HG03280 (cell line): ENCODE measurements around the gene SPDEF.

Source experiments
- ATAC-seq: cut with Tn5 transposase; IDR thresholded peaks from one replicate; pipeline ENCODE4 v1.9.1; 2021; ENCODE audit warnings: mild to moderate bottlenecking, moderate library complexity; ENCODE audit not compliant: unreplicated experiment

Gene SPDEF

DNA sequence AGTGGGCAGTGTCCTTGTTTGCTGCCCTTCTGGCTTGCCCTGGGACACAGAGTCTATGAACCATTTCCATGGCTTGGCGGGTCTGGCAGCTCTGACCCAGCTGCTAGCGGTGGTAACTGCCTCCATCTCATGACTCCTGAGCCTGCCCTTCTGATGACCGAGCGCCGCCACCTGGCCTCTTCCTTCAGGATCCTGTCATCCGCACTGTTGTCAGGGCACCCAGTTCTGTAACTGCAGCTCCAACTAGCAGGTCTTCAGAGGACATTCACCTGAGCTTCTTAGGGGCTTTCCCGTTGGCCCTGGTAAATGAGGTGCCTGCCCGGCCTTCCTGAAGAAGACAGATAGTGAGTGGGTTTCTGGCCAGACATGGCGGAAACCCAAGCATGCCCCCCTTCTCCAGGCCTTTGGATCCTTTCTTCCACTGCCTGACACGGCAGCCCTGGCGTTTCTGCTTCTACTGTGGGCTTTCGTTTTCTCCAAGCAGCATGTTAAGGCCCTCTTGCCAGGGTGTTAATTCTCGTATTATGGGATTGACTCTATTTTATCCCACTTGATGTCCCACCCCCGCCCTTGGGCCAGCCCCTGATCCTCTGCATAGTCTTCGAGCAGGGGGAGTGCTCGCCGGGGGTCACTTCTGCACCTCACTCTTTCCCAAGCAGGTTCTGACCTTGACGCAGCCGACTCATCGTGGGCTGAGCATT, 65.6 kb downstream of the SPDEF start:
- ATAC-seq: no peak

DNA sequence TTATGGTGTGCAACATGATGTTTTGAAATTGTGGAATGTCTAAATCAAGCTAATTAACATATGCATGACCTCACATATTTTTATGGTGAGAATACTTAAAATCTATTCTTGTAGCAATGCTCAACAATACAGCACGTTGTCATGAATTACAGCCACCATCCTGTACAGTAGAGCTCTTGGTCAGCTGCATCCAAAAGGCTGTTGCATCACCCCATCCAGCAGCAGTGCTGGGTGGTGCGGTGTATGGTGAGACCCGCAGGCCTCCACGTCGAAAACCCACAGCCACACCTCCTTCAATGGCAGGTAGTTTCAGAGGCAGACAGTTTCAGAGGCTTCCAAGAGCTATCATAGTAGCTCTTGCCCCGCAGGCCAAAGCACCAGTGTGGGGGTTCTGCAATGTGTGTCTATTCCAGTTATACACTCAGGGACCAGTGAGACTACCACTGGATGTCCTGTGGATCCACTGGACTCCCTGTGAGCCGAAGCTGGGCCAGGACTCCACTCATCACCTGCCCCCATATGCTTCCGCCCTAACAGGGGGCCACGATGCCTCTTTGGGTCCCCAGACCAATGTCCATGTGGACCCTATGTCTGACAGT, 66.8 kb downstream of the SPDEF start:
- no peak for ATAC-seq
